ENCODE measurements around the gene SNCG. TPM values are rescaled to one million over a fixed set of nuclear protein-coding genes. Genes with fewer than 3 reads are reported as not detected.
"Not testable (repeated sequence)": the region's sequence is repeated elsewhere in the genome, so short reads cannot be mapped to it uniquely, and the experiment has no call there.

The SNCG gene
- polyA plus RNA-seq, 1 donor from 2014 or later, result 6.1 TPM

DNA sequence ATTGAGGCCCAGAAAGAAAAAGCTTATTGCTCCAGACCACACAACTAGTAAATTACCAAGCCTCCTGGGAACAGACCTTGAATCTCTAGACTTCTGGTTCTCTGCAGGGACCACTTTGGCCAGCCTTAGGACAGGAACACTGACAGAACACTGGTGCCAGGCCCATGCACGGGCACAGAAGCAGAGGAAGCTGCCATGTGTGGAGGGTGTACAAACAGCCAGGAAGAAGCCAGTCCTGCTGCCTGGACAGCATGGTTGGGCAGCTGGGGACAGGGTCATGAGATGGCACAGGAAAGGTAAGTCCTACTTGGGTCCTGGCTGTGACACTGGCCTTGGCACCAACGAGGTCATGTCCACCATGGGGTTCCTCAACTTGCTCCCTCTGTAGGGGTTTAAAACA, 20.1 kb upstream of the SNCG start:
- no peaks in the 10 kb centered on the region for H3F3A ChIP-seq (ENCODE audit: insufficient read depth, low read length, poor library complexity, severe bottlenecking)
- no peak overlapping the region for H3K9ac ChIP-seq (ENCODE audit: low read length)
- no peaks in the 10 kb centered on the region for H3K79me2 ChIP-seq (replicated peaks; ENCODE audit: insufficient read depth, low read length)
- no peaks in the 10 kb centered on the region for H3K27me3 ChIP-seq (ENCODE audit: insufficient read depth, low read depth, low read length)
- H3K9me3 ChIP-seq (ENCODE audit: low read length), result no peaks in the 10 kb centered on the region
- H3K36me3 ChIP-seq (ENCODE audit: insufficient read depth, low read length), result no peaks in the 10 kb centered on the region
- H3K9me2 ChIP-seq (ENCODE audit: insufficient read depth, low read length), result no peaks in the 10 kb centered on the region
- no peak overlapping the region for H3K27ac ChIP-seq (ENCODE audit: low read length)
- TF ChIP-seq CTCF (IDR thresholded peaks at IDR 0.05; ENCODE audit: poor library complexity, severe bottlenecking), result no peak
- TF ChIP-seq EP300 (conservative IDR thresholded peaks at IDR 0.05; ENCODE audit: poor library complexity, severe bottlenecking), result no peak
- TF ChIP-seq RAD21 (conservative IDR thresholded peaks at IDR 0.05), result no peak
- no peak for TF ChIP-seq MXI1 (conservative IDR thresholded peaks at IDR 0.05; ENCODE audit: poor library complexity, severe bottlenecking)
- TF ChIP-seq, protein P1, sequence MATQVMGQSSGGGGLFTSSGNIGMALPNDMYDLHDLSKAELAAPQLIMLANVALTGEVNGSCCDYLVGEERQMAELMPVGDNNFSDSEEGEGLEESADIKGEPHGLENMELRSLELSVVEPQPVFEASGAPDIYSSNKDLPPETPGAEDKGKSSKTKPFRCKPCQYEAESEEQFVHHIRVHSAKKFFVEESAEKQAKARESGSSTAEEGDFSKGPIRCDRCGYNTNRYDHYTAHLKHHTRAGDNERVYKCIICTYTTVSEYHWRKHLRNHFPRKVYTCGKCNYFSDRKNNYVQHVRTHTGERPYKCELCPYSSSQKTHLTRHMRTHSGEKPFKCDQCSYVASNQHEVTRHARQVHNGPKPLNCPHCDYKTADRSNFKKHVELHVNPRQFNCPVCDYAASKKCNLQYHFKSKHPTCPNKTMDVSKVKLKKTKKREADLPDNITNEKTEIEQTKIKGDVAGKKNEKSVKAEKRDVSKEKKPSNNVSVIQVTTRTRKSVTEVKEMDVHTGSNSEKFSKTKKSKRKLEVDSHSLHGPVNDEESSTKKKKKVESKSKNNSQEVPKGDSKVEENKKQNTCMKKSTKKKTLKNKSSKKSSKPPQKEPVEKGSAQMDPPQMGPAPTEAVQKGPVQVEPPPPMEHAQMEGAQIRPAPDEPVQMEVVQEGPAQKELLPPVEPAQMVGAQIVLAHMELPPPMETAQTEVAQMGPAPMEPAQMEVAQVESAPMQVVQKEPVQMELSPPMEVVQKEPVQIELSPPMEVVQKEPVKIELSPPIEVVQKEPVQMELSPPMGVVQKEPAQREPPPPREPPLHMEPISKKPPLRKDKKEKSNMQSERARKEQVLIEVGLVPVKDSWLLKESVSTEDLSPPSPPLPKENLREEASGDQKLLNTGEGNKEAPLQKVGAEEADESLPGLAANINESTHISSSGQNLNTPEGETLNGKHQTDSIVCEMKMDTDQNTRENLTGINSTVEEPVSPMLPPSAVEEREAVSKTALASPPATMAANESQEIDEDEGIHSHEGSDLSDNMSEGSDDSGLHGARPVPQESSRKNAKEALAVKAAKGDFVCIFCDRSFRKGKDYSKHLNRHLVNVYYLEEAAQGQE (IDR thresholded peaks at IDR 0.05; ENCODE audit: borderline replicate concordance), result no peak
- TF ChIP-seq TAF1 (IDR thresholded peaks at IDR 0.05; ENCODE audit: low read depth), result no peak
- TF ChIP-seq EZH2 (IDR thresholded peaks at IDR 0.05; ENCODE audit: borderline replicate concordance, insufficient read depth, low read length, poor library complexity, severe bottlenecking), result no peak
- TF ChIP-seq POLR2AphosphoS5 (IDR thresholded peaks at IDR 0.05), result no peak
- TF ChIP-seq SMC3 (conservative IDR thresholded peaks at IDR 0.05; ENCODE audit: poor library complexity), result no peak
- no peak overlapping the region for H2AFZ ChIP-seq (ENCODE audit: low read depth, low read length)
- no peaks in the 10 kb centered on the region for H4K20me1 ChIP-seq (ENCODE audit: insufficient read depth)
- H3K4me3 ChIP-seq (ENCODE audit: low read length), result no peak overlapping the region
- no peak overlapping the region for H3K4me2 ChIP-seq (ENCODE audit: low read length)

- H3K4me3 ChIP-seq (ENCODE audit: low read length); H3K27ac ChIP-seq (ENCODE audit: low read length); H3K9ac ChIP-seq (ENCODE audit: low read length); H2AFZ ChIP-seq (ENCODE audit: low read depth, low read length); H3K4me2 ChIP-seq (ENCODE audit: low read length); H3K9me3 ChIP-seq (ENCODE audit: low read length); H3K9me2 ChIP-seq (ENCODE audit: insufficient read depth, low read length); H3K36me3 ChIP-seq (ENCODE audit: insufficient read depth, low read length); H3F3A ChIP-seq (ENCODE audit: insufficient read depth, low read length, poor library complexity, severe bottlenecking); H3K79me2 ChIP-seq (replicated peaks; ENCODE audit: insufficient read depth, low read length); H3K27me3 ChIP-seq (ENCODE audit: insufficient read depth, low read depth, low read length); H4K20me1 ChIP-seq (ENCODE audit: insufficient read depth): not testable (repeated sequence)
Measured at GRCh38 chr10:86940076-86940475, 18.3 kb upstream of the SNCG start.

DNA sequence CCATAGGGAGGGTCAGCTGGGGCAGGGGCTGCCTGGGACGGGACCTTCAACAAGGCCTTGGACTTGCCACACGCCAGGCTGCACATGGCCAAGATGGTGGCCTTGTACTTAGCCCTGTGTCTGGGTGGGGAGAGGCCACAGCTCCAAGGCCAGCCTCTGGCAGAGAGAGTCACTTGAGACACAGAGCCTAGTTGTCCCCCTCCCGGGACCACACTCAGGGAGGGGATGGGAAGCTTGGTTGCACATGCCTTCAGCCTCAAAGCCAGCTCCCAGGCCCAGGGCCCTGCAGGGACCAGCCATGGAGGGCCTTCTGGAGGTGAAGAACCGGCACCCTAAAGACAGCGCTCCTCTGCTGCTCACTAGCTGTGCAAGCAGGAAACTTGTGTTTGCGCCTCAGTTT, 17.7 kb upstream of the SNCG start:
- Histone ChIP-seq H3K9me3 (ENCODE audit: low read length) (no peaks in the 10 kb centered on the region), H3K9ac (ENCODE audit: low read length) (no peak overlapping the region), H2AFZ (ENCODE audit: low read depth, low read length) (no peak overlapping the region), H3K4me2 (ENCODE audit: low read length) (no peak overlapping the region), H3K36me3 (ENCODE audit: insufficient read depth, low read length) (no peaks in the 10 kb centered on the region), H3K27ac (ENCODE audit: low read length) (no peak overlapping the region), H4K20me1 (ENCODE audit: insufficient read depth) (no peaks in the 10 kb centered on the region), H3K9me2 (ENCODE audit: insufficient read depth, low read length) (no peaks in the 10 kb centered on the region), H3F3A (ENCODE audit: insufficient read depth, low read length, poor library complexity, severe bottlenecking) (no peaks in the 10 kb centered on the region), H3K79me2 (replicated peaks; ENCODE audit: insufficient read depth, low read length) (no peaks in the 10 kb centered on the region), H3K4me3 (ENCODE audit: low read length) (no peak overlapping the region), H3K27me3 (ENCODE audit: insufficient read depth, low read depth, low read length) (no peaks in the 10 kb centered on the region)
- TF ChIP-seq POLR2AphosphoS5 (IDR thresholded peaks at IDR 0.05), result no peak
